Activated naive CD4-positive, alpha-beta T cell treated with anti-CD3 and anti-CD28 coated beads for 36 hours (primary cell): ENCODE results near the gene KIF1A. TPM values are rescaled to one million over a fixed set of nuclear protein-coding genes. Genes with fewer than 3 reads are reported as not detected.

Experiments used
- CTCF ChIA-PET: fragments of 350-600 bp; sonication (Branson Sonifier 250); formaldehyde crosslinking; loops from one replicate; lab custom pipeline; 2021; ENCODE audit warnings: antibody characterized with exemption; lab: Charles Lee
- DNase-seq: peaks from one replicate; pipeline ENCODE4 v3.0.0-alpha.2; 2020
- H3K27ac Mint-ChIP-seq: one replicate; pipeline ENCODE4 v1.8.0; 2021; ENCODE audit warnings: mild to moderate bottlenecking, mixed read lengths
- H3K27me3 Mint-ChIP-seq: one replicate; pipeline ENCODE4 v1.8.0; 2021; ENCODE audit warnings: low read depth, mixed read lengths
- H3K36me3 Mint-ChIP-seq: one replicate; pipeline ENCODE4 v1.8.0; 2021; ENCODE audit warnings: low read depth, mixed read lengths
- H3K4me1 Mint-ChIP-seq: one replicate; pipeline ENCODE4 v1.8.0; 2021; ENCODE audit warnings: low read depth, mixed read lengths
- H3K4me3 Mint-ChIP-seq: one replicate; pipeline ENCODE4 v1.8.0; 2021; ENCODE audit warnings: mild to moderate bottlenecking, moderate library complexity, mixed read lengths
- H3K9me3 Mint-ChIP-seq: one replicate; pipeline ENCODE4 v1.8.0; 2021; ENCODE audit warnings: mixed read lengths
- intact Hi-C: fragments of 100-400 bp; cut with micrococcal nuclease; formaldehyde crosslinking; loops from one replicate; pipeline ENCODE4 v1.15.1; 2023
- total RNA-seq, 2 experiments: library from RNA; stranded (reverse); gene quantifications; one replicate each; pipeline ENCODE4 v1.2.3, GENCODE V29; 2021

Gene KIF1A
- total RNA-seq, 2 experiments from 2014 or later, result 8.4 TPM

- peaks cover 1% of the 10 kb centered on the region for H3K36me3 Mint-ChIP-seq
- intact Hi-C loops, result loop anchor here (1.0 kb wide), 1 partner anchor 326 kb away; no protein-coding TSS in a partner anchor
- H3K27me3 Mint-ChIP-seq, result no peaks in the 10 kb centered on the region
- no peak overlapping the region for H3K27ac Mint-ChIP-seq
- H3K4me3 Mint-ChIP-seq, result no peak overlapping the region
- H3K4me1 Mint-ChIP-seq, result no peaks in the 10 kb centered on the region
- peaks cover 5% of the 10 kb centered on the region for H3K9me3 Mint-ChIP-seq
- CTCF ChIA-PET, result interaction anchor here (0.6 to 2.1 kb wide), 9 partner anchors 11 to 1078 kb away, joined by 3 to 9 read pairs (median 3); no protein-coding TSS in a partner anchor
- DNase-seq, result peak; percentile 48
Observed at GRCh38 chr2:240840435-240841060, 20.5 kb upstream of the KIF1A start.

DNA sequence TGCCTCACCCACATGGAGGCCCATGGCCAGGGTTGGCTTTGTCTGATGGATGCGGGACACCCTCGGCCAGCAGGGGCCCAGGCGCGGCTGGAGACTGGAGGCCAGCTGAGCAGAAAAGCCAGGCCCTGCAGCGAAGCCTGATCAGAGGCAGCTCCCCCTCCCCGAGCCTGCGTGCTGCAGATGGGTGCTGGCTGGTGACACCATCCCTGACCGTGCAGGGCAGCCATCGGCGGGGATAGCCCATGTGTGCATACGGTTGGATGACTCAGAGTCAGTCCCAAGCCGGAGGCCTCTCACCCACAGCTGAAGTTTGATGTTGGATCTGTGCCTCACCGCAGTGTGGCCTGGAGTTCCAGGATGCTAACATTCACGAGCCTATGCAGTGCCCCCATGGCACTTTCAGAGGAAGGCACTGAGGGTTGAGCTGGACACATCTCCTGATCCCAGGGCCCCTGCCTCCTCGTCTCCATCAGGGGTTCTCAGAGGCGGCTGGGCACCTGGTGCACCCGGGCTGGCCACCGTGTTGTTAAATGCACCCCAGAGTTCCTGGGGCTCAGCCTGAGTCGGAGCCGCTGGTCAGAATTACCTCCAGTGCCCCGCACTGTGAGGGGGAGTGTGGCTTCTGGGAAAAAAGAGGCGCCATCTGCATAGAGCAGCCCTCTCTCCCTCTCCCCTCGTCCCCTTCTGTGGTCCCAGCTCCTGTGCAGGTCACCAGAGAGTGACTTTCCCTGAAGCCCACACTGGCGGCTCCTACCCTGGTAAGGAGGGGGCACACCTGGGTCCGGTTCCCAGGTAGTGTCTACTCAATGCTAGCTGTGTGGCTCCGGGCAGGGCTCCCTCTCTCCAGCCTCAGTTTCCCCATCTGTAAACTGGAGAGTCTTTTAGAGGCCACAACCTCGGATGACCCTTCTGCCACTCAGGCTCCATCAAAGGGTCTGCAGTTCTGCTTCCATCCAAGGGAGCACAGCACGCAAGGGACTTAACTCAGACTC lies 19.4 kb upstream of the KIF1A start:
- DNase-seq, result no peak
- H3K36me3 Mint-ChIP-seq, result no peaks in the 10 kb centered on the region
- CTCF ChIA-PET, result interaction anchor here (0.6 to 2.1 kb wide), 7 partner anchors 18 to 437 kb away, joined by 3 to 9 read pairs (median 3); no protein-coding TSS in a partner anchor
- no peaks in the 10 kb centered on the region for H3K27me3 Mint-ChIP-seq
- H3K9me3 Mint-ChIP-seq, result no peaks in the 10 kb centered on the region
- intact Hi-C loops, result loop anchor here (1.0 kb wide), 1 partner anchor 325 kb away; no protein-coding TSS in a partner anchor
- H3K27ac Mint-ChIP-seq, result no peak overlapping the region
- H3K4me1 Mint-ChIP-seq, result no peaks in the 10 kb centered on the region
- no peak overlapping the region for H3K4me3 Mint-ChIP-seq

- no peak for DNase-seq
- Mint-ChIP-seq H3K27ac (no peak overlapping the region), H3K4me3 (no peak overlapping the region), H3K27me3 (no peaks in the 10 kb centered on the region), H3K4me1 (no peaks in the 10 kb centered on the region), H3K36me3 (no peaks in the 10 kb centered on the region), H3K9me3 (no peaks in the 10 kb centered on the region)
- CTCF ChIA-PET, result interaction anchor here (0.9 to 1.2 kb wide), 2 partner anchors 14 kb away, joined by 3 read pairs; no protein-coding TSS in a partner anchor
- intact Hi-C loops, result no loop called here
Observed at GRCh38 chr2:240837621-240838020, 17.6 kb upstream of the KIF1A start.

DNA sequence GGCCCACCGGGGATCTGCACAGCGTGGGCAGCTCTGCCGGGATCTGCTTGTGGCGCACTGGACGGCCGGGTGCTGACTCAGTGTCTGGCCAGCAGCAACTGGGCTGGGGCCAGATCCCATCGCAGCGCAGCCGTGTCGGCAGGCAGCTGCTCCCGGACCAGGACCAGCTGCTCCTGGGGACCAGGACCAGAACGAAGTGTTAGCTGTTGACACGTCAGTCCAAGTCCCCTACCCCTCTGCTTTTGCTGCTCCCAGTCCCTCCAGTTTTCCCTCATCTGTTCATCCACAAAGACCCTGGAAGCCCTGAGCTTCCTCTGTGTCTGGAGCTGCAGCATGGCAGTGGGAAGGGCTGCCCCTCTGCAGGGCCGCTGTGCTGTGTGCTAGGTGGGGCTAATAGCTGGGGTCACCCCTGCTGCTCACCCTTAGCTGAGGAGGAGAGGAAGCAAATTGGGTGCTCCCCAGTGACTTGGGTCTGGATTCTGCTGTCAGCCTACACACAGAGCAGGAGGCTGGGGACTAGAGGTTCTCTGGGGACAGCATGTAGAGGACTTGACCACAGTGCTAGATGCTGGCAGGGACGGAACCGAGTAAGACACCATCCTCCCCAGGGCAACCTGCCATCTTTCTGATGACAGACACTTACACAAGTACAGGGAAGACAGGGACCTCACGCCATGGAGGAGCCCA lies 16.9 kb upstream of the KIF1A start:
- H3K4me3 Mint-ChIP-seq, result no peak overlapping the region
- DNase-seq, result no peak
- H3K27me3 Mint-ChIP-seq, result no peaks in the 10 kb centered on the region
- CTCF ChIA-PET, result interaction anchor here (1.2 kb wide), 1 partner anchor 15 kb away, joined by 3 read pairs; no protein-coding TSS in a partner anchor
- H3K27ac Mint-ChIP-seq, result no peak overlapping the region
- H3K36me3 Mint-ChIP-seq, result no peaks in the 10 kb centered on the region
- H3K9me3 Mint-ChIP-seq, result no peaks in the 10 kb centered on the region
- H3K4me1 Mint-ChIP-seq, result no peaks in the 10 kb centered on the region
- intact Hi-C loops, result no loop called here

DNA sequence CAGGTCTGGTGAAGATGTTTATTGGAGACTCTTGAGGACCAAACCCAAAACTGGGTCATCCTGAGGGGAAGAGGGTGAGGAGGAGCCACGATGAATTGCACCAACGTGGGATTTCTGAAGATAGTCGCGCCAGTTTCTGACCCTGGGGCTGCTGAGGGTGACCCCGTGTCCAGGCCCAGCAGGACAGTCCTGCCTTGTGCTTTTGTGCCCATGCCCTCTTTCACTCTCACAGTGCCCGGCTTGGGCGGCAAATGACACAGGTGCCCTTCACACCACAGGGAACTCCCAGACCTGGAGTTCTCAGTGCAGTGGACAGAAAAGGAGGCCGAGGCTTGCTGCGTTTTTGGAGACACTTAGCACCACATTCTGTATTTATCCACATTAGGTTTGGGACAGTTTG lies 15.5 kb upstream of the KIF1A start:
- no peak for DNase-seq
- Mint-ChIP-seq H3K36me3 (no peaks in the 10 kb centered on the region), H3K27me3 (peaks cover 4% of the 10 kb centered on the region), H3K9me3 (no peaks in the 10 kb centered on the region), H3K4me1 (peaks cover 5% of the 10 kb centered on the region), H3K27ac (no peak overlapping the region), H3K4me3 (no peak overlapping the region)
- CTCF ChIA-PET, result no interaction called here
- intact Hi-C loops, result no loop called here

GRCh38 chr2:240834377-240834975 lies 14.5 kb upstream of the KIF1A start:
- H3K27me3 Mint-ChIP-seq, result peaks cover 8% of the 10 kb centered on the region
- intact Hi-C loops, result no loop called here
- H3K4me3 Mint-ChIP-seq, result no peak overlapping the region
- no peaks in the 10 kb centered on the region for H3K9me3 Mint-ChIP-seq
- peaks cover 5% of the 10 kb centered on the region for H3K4me1 Mint-ChIP-seq
- CTCF ChIA-PET, result no interaction called here
- no peak for DNase-seq
- H3K27ac Mint-ChIP-seq, result no peak overlapping the region
- no peaks in the 10 kb centered on the region for H3K36me3 Mint-ChIP-seq

- peaks cover 11% of the 10 kb centered on the region for H3K27me3 Mint-ChIP-seq
- no peak for DNase-seq
- no peaks in the 10 kb centered on the region for H3K36me3 Mint-ChIP-seq
- no peaks in the 10 kb centered on the region for H3K9me3 Mint-ChIP-seq
- peaks cover 5% of the 10 kb centered on the region for H3K4me1 Mint-ChIP-seq
- CTCF ChIA-PET, result no interaction called here
- no peak overlapping the region for H3K27ac Mint-ChIP-seq
- no peak overlapping the region for H3K4me3 Mint-ChIP-seq
- intact Hi-C loops, result no loop called here
Observed at GRCh38 chr2:240833724-240834285, 13.8 kb upstream of the KIF1A start.

GRCh38 chr2:240832921-240833494 lies 13.0 kb upstream of the KIF1A start:
- CTCF ChIA-PET, result no interaction called here
- Mint-ChIP-seq H3K27me3 (peaks cover 14% of the 10 kb centered on the region), H3K27ac (no peak overlapping the region)

DNA sequence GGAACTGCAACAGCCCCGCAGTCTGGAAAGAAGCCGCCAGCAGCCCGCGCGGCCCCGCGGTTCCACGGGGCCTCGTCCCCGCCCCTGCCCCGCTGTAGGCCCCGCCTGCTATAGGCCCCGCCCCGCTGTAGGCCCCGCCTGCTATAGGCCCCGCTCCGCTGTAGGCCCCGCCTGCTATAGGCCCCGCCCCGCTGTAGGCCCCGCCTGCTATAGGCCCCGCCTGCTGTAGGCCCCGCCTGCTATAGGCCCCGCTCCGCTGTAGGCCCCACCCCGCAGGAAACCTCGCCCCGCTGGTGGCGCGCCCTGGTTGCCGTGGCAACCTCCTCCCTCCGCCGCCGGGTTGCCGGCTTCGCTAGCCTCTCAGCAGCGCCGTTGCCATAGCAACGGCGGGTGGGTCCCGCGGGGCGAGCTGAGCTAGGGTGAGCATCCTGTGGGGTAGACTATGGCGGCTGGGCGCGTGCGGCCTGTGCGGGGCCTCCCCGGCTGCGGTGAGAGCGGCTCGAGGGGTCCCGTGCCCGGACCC lies 12.2 kb upstream of the KIF1A start:
- CTCF ChIA-PET, result no interaction called here
- peak; percentile 96 for DNase-seq
- no peaks in the 10 kb centered on the region for H3K36me3 Mint-ChIP-seq
- H3K4me3 Mint-ChIP-seq, result peak overlapping the region; percentile 70
- H3K27ac Mint-ChIP-seq, result no peak overlapping the region
- no peaks in the 10 kb centered on the region for H3K9me3 Mint-ChIP-seq
- intact Hi-C loops, result loop anchor here (1.0 kb wide), 3 partner anchors 11 to 1049 kb away; no protein-coding TSS in a partner anchor
- peaks cover 5% of the 10 kb centered on the region for H3K4me1 Mint-ChIP-seq
- H3K27me3 Mint-ChIP-seq, result peaks cover 17% of the 10 kb centered on the region

More at GRCh38 chr2:240832921-240833494, 13.0 kb upstream of the KIF1A start:
- peaks cover 5% of the 10 kb centered on the region for H3K4me1 Mint-ChIP-seq
- H3K9me3 Mint-ChIP-seq, result no peaks in the 10 kb centered on the region
- no peaks in the 10 kb centered on the region for H3K36me3 Mint-ChIP-seq
- no peak overlapping the region for H3K4me3 Mint-ChIP-seq
- DNase-seq, result no peak
- intact Hi-C loops, result loop anchor here (1.0 kb wide), 3 partner anchors 12 to 1048 kb away; no protein-coding TSS in a partner anchor

GRCh38 chr2:240831594-240832204 lies 11.7 kb upstream of the KIF1A start:
- CTCF ChIA-PET, result no interaction called here
- no peaks in the 10 kb centered on the region for H3K36me3 Mint-ChIP-seq
- no peaks in the 10 kb centered on the region for H3K9me3 Mint-ChIP-seq
- H3K4me3 Mint-ChIP-seq, result peak overlapping the region; percentile 70
- H3K4me1 Mint-ChIP-seq, result peaks cover 5% of the 10 kb centered on the region
- no peak overlapping the region for H3K27ac Mint-ChIP-seq
- intact Hi-C loops, result loop anchor here (1.0 kb wide), 3 partner anchors 10 to 1050 kb away; no protein-coding TSS in a partner anchor
- peaks cover 20% of the 10 kb centered on the region for H3K27me3 Mint-ChIP-seq
- DNase-seq, result no peak
